T-helper 1 cell treated with Interleukin-12 subunit alpha and Interleukin-12 subunit beta and Interleukin-4 antibody, amounts not matched to agents 30 ng/mL and 1 ng/mL, for 36 hours (primary cell): ENCODE data around the gene UGT1A4. TPM values are rescaled to one million over a fixed set of nuclear protein-coding genes. Genes with fewer than 3 reads are reported as not detected.

Experiments used
- intact Hi-C: fragments of 100-400 bp; cut with micrococcal nuclease; formaldehyde crosslinking; loops from one replicate; pipeline ENCODE4 v1.15.1; 2024
- total RNA-seq: library from RNA; stranded (reverse); gene quantifications from 2 replicates; pipeline ENCODE4 v1.2.3, GENCODE V29; 2022

The UGT1A4 gene
- total RNA-seq, 1 donor from 2014 or later: not detected

DNA sequence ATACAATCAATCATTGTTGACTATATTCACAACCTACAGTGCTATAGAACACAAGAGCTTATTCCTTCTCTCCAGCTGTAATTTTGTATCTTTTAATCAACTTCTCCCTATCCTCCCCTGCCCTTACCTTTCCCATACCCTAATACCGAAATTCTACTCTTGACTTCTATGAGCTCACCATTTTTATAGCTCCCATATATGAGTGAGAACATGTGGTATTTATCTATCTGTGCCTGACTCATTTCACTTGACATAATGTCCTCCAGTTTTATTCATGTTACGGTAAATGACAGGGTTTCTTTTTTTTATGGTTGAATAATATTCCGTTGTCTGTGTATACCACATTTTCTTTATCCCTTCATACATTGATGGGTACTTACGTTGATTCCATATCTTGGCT lies 62.2 kb downstream of the UGT1A4 start:
- intact Hi-C loops: no loop called here

DNA sequence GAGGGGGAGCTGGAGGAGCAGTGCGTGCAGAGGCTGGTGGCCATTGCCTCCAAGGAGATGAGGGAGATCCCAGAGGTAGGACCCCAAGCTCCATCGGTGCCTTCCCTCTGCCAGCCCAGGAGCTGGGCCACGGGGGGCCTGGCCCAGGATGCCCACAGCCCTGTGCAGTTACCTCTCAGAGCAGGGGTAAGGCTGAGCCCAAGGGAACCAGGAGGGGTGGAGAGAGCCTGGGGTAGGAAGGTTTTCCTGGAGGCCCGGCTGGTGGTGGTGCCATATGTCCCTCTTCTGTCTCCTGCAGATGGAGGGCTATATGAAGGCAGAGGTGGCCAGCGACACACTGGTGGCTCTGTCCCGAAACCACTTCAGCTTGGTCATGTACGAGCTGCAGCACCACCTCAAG lies 71.0 kb downstream of the UGT1A4 start:
- intact Hi-C loops: no loop called here

DNA sequence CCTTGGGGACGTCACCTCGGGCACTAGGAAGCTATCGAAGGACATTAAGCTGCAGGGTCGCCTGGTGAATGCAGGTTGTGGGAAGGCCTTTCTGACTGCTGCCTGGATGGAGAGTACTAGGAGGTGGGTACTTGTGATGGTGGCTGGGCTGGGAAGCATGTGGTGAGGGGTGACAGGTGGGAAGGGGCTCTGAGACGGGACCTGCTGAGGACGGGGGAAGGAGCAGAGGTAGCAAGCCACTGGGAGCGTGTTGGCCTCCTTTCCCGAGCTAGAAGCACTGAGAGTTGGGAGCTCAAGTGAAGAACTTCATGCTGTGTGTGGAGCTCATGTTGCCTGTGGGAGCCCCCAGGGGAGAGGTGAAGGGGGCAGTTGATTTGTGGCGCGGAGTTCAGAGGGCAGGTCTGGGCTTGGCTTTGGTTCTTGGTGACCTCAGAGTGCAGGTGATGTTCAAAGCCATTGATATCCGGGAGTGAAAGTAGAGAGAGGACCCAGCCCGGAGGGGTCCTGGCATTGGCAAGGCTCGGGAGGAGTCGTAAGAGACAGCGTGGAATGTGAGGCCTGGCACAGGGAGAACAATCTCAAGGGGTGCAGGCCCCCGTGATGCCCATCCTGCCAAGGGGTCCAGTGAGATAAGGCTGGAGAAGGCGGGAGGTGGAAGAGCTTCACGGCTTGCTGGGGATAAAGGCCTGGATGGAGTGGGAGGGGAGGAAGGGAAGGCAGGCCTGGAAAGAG lies 72.8 kb downstream of the UGT1A4 start:
- intact Hi-C loops: loop anchor here (10.0 kb wide), 1 partner anchor 1583 kb away; no protein-coding TSS in a partner anchor

DNA sequence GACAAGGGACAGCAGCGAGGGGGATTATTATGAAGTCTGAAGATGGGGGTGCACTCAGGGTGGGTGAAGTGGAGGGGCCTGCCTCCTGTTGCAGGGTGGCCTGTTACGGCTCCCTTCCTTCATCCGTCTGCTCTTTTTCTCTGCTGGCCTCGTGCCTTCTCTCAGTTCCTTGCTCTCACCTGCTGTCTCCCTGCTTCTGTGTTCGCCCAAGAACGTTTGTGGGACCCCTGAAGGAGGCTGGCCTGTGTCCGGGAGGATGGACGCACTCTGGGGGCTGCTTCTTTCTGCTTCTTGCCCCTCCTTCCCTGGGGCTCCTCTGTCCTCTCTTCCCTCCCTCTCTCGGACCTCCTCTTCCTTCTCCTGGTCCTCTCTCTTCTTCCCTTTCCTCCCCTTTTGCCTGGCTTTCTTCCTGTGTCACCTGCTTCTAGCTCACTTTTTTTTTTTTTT lies 73.4 kb downstream of the UGT1A4 start:
- intact Hi-C loops: loop anchor here (10.0 kb wide), 1 partner anchor 1583 kb away; no protein-coding TSS in a partner anchor

DNA sequence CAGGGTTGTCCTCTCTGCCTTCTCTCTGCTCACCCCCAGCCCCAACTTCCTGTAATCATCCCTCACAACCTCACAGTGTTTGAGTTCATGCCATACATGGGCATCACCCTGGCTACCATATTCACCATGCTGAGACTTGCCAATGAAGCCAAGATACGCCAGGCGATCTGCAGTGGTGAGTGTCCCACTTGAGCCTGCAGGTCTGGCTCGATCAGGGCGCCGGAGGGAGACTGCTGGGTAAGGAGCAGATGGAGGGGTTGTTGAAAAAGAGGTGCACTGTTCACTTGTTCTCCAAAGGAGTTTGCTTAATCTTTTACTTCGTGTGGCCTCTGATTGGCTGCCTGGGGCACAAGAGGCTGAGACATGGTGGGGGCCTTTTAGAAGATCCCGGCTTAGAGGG lies 74.2 kb downstream of the UGT1A4 start:
- intact Hi-C loops: loop anchor here (10.0 kb wide), 1 partner anchor 1582 kb away; no protein-coding TSS in a partner anchor

DNA sequence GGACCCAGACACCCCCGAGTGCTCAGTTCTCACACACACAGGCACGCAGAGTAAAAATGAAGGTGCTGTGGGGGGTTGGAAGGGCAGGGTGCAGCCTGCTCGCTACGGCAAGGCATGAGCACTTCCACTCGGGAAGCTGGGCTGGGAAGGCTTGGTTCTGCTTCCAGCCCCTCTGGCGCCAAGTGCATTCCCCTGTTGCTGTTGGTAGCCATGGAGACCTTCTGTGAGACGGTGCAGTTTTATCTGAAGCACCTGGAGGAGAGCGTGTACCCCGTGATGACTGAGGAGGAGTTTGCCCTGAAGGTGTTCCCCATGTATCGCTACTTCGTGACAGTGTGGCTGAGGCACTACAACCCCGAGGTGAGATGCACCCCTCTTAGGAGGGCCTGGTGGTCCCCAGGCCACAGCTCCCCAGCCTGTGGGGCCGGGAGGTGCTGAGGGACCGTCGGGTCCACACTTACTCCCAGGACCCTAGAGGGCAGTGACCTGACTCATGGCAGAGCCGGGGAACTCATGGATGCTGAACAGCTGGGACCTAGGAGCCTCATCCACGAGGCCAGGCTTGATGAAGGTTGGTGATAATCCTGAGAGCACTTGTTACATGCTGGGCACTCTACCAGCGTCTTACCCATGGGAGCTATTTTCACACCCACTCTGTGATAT lies 75.1 kb downstream of the UGT1A4 start:
- intact Hi-C loops: loop anchor here (10.0 kb wide), 1 partner anchor 1581 kb away; no protein-coding TSS in a partner anchor

DNA sequence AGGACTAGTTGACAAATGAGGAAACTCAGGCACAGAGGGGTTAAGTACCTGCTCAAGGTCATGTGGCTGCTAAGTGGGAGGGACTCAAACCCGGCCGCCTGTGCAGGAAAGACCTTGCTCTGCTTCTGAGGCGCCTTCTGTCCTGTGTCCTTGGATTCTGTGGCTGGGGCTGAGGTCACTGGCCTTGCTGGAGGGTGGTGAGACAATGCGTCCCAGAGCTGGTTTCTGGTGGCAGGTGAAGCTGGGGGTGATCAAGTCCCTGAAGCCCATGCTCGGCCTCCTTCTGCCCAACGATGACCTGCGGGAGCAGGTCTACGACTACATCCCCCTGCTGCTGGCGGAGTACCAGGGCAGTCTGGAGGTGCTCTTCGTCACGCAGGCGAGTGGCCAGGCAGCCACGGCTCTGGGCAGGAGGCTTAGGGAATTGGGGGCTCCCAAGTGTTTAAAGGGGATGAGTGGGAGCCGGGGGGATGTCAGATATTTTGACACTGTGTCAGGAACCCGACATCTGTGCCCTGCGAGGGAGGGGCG lies 75.7 kb downstream of the UGT1A4 start:
- intact Hi-C loops: loop anchor here (10.0 kb wide), 1 partner anchor 1581 kb away; no protein-coding TSS in a partner anchor

DNA sequence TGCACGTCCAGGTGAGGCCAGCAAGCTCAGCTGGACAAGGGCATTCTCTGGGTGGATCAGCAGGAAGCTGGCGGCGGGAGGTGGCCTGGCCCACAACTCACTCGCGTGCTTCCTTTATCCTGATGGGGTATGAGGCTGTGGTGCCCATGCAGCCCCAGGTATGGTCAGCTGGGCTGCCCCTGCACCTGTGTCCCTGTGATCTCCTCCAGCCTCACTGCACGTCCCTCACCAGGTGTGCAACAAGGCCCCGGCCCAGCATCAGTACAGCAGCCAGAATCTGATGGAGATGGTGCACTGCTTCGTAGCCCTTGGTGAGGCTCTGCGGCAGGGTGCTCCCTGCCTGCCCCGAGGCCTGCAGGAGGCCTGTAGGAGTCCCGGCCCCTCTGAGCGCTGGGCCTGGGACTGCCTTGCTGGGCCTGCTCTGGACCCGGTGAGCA lies 77.2 kb downstream of the UGT1A4 start:
- intact Hi-C loops: loop anchor here (10.0 kb wide), 1 partner anchor 1579 kb away; no protein-coding TSS in a partner anchor

DNA sequence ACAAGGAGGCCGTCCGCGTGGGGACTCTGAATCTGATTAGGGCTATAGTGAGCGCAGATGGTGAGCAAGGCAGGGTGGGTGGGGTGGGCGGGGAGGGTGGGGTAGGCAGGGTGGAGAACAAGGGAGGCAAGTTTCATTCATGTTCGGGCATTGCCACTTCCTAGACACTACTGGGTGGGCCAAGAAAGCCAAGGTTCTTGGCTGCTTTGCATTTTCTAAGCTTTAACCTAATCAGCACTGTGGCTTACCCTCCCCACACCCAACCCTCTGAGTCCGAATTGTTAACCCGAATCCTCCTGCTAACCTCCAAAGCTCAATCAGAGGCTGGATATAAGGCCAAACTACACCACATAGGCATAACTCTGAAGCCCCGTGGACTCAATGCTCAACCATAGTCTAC lies 77.7 kb downstream of the UGT1A4 start:
- intact Hi-C loops: loop anchor here (10.0 kb wide), 1 partner anchor 1579 kb away; no protein-coding TSS in a partner anchor

DNA sequence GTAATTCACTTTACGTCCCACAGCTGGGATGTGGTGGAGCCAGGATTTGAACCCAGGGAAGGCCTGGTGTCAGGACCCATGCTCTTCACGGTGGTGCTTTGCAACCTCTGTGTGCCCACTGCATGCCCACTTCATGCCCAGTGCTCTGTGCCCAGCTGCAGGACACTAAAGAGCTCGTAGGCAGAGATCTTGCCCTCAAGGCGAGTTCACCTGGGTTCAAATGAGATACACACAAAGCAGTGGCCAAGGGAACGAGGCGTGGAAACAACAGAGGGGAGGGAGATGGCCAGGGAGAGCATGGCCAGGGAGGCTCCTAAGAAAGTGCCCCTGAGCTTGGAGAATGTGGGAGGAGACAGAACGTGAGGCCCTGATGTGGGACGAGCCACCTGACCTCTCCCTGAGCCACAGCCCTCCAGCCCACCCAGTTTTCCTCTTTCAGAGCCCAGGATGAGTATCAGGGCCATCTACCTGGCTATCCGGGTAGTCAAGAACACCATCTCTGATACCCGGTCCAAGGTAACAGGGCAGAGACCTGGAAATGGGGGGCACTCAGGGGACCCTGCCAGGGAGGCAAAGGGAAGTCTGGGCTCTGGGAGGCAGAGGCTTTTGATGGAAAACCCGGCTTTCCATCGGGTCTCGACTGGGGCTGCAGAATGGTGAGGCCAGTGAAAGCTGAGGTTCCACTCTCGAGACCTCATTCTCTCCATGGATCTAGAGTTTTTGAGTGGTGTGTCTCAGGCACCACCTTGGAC lies 80.0 kb downstream of the UGT1A4 start:
- intact Hi-C loops: loop anchor here (10.0 kb wide), 1 partner anchor 1576 kb away; no protein-coding TSS in a partner anchor

DNA sequence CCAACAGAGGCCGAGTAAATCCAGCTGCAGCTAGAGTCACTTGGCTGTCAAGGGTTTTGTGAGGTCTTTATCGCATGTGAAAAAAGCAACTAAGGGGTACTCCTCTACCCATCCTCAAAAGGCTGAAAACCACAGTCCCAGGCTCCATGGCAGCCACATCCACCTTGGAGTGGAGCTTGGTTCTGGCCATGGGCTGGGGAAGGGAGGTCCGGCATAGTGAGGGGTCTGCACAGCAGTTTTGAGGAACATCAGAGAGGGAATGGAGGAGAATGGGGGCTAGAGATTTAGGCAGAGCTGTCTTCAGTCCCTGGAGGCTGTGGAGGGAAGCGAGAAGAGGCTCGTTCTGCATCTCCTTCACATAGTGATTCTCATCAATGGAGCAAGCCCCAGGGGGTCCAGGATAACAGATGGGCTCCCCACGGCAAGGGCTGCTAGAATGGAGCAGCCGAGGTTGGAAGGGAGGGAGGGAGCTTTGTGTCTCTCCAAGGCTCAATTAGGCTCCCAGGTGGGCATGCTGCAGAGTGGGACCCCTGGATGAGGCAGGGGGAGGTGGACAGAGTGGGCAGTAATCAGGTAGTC lies 80.6 kb downstream of the UGT1A4 start:
- intact Hi-C loops: loop anchor here (10.0 kb wide), 1 partner anchor 1576 kb away; no protein-coding TSS in a partner anchor

DNA sequence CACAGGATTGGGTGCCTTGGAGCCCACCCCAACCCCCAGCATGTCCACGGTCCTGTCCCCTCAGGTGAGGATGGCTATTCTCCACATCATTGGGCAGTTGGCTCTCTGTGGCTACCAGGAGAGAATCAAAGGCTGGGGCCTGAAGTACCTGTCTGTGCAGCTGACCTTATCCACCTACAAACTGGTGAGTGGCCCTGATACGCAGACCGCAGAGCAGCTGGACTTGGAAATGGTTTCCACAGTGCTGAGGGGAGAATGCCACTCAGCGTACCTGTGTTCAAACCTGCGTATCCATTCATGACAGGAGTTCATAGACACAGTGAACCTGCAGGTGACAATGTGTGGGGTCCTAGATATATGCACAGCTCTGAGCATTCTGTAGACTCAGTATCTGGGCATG lies 81.2 kb downstream of the UGT1A4 start:
- intact Hi-C loops: loop anchor here (10.0 kb wide), 1 partner anchor 1575 kb away; no protein-coding TSS in a partner anchor

DNA sequence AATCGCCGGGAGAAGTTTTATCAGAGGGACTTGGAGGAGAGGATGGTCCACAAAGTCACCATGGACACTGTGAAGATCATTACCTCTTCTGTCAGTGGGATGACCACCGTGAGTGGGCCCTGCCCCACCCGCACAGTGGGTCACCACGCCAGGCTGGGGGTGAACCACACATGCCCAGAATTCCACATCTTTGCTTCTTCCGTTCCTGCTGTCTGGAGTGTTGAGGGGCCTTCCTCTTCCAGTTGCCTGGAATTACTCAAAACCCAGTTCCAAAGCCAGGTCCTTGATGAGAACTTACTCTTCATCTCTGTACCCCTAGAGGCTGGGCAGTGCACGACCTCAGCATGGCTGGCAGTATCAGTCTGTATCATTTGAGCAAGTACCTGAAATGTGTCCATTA lies 81.7 kb downstream of the UGT1A4 start:
- intact Hi-C loops: no loop called here

DNA sequence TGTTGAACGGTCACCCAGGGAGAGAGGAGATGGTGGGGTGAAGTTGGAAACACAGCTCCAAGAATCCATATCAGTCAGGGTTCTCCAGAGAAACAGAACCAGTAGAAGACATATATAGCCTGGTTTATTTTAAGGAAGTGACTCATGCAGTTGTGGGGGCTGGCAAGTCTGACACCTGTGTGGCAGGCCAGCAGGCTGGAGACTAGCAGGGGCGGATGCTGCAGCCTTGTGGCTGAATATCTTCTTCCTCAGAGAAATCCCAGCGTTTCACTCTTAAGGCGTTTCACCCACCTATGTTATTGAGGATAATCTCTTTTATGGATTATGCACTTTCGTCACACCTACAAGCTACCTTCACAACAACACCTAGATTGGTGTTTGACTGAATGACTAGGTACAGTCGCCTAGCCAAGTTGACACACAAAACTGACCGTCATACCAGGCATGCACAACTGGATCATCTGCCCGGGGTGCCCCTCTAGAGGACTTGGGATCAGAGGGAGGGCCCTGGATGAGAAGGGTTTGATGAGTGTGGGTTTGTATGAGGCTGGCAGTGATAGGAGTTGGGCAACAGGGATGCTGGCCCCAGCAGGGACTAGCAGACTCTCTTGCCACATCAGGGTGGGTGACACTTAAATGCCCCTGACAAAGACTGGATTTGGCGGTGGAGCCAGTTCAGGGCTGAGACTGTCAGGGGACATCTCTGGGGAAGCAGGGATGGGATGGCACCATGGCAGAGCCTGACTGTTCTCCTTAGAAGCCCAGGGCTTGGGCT lies 83.0 kb downstream of the UGT1A4 start:
- intact Hi-C loops: no loop called here

DNA sequence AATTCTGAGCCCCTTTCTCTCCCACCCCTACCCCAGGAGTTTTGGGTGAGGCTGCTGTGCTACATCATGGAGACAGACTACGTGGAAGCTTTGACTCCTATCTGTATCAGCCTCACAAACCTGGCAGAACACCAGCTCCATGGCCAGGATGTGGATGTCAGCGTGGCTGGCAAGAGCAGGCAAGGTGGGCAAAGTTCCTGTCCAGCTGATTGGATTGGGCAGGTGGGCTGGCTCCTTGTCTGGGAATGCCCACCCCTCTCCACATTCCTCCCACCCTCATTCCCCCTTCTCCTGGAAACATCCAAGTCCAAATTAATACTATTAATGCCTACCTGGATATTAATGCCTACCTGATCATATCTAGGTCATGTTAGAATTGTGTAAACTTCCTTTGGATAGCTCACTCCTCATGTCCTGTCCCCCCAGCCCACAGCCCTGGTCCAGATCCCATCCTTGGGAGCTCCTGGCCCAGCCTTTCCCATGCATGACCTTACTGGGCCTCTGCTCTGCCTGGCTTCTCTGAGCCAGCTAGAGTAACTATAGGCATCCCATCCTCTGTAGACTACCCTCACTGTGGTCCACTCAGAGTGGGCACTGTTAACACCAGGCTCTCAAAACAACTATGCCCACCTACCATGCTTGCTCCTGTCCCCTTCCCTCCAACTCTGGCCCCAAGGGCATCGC lies 83.7 kb downstream of the UGT1A4 start:
- intact Hi-C loops: no loop called here

DNA sequence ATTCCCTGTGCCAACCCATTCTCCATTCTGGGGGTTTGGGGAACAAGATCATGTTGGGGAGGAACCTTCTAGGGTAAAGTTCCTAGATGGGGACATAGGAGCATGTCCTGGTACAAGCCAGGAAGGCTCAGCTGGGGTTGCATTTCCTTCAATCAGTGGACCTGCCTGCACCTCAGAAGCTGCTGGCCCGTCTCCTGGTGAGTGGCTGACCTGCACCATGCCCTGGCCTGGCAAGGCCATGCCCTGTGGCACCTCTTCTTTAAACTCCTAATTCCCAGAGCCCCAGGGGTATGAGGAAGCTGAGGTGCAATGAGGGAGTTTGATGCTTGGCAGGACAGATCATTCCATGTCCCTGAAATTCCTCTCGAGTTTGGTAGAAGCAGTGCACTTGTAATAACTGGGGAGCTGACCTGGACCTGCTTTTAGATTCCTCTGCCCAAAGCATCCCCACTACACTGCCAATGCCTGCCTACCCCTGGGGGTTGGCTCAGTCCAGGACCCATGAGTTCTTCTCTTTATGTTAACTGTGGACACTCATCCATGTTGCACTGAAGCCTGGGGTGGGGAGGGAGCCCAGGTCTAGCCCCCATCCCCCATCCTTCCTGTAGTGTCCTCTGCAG lies 84.9 kb downstream of the UGT1A4 start:
- intact Hi-C loops: no loop called here

DNA sequence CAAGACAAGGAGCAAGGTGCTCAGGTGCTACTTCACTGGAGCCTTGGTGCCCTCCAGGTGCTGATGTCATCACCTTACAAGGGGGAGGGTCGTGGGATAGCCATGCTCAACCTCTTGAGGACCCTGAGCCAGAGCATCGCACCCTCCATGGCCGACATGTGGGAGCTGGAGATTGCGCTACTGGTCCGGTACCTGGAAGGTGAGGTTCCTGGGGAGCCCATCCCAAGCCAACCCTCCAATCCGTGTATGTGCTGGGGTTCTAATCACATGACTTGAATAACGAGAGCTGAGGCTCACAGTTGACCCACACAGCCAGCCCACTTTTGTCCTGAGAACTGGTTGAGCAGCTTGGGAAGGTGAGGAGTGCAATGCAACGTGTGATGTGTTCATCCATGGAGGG lies 85.5 kb downstream of the UGT1A4 start:
- intact Hi-C loops: no loop called here

DNA sequence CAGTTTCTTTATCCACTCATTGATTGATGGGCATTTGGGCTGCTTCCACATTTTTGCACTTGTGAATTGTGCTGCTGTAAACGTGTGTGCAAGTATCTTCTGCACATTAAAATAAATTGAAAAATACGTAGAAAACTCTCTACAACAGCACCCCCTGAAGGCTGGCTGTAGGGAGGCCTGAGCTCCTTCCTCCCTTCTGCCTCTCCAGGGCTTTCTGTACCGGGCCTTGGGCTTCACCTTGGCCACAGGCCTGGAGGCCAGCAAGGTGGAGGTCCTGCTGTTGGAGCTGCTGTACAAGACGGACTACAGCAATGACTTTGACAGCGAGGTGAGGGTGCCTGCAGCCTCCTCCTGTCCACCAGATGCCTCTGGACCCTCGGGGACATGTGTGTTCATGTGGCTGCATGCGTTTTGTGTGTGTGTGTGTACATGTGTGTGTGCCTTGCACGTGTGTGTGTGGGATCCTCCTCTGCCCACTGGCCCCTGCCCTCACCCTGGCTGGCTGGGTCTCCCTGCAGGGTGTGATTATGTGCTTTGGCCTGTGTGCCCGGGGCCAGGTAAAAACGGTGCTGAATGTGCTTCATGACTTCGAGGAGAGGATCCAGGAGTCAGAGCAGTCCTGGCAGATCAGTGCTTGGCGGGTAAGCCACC lies 88.8 kb downstream of the UGT1A4 start:
- intact Hi-C loops: no loop called here
